Choroid plexus epithelial cell (primary cell): ENCODE data around the gene USP37.

ENCODE experiments used
- DNase-seq: peaks from one replicate; pipeline ENCODE4 v3.0.0-alpha.2; 2010; ENCODE audit warnings: low read depth
- H3K4me3 ChIP-seq: 2 replicates; pipeline ENCODE4 v1.5.1; 2011; ENCODE audit warnings: low read depth, mild to moderate bottlenecking, control low read depth, low read length, moderate library complexity
- CTCF ChIP-seq: conservative IDR thresholded peaks from 2 replicates; pipeline ENCODE4 v1.5.1; 2011; ENCODE audit warnings: low read depth, mild to moderate bottlenecking, control low read depth, inconsistent platforms, low read length, moderate library complexity

USP37 gene

GRCh38 chr2:218508299-218508698 is 59.9 kb downstream of the USP37 start:
- TF ChIP-seq CTCF: no peak
- no peak for DNase-seq
- H3K4me3 ChIP-seq: no peak overlapping the region

DNA sequence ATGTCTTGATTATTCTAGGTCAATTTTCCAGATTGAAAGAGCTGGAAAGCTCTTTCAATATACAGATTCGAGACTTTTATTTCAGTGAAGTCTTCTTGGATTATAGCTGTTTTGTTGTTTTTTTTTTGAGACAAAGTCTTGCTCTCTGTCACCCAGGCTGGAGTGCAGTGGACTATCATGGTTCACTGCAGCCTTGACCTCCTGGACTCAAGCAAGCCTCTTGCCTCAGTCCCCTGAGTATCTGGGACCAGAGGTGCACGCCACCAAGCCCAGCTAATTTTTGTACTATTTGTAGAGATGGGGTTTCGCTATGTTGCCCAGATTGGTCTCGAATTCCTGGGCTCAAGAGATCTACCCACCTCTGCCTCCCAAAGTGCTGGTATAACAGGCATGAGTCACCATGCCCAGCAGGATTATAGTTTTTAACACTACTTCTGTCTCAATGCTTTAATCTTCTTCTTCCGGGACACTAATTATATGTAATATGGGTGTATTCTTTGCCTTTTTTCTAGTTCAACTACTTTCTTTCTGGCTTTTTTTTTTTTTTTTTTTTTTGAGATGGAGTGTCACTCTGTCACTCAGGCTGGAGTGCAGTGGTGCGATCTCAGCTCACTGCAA is 62.3 kb downstream of the USP37 start:
- no peak for TF ChIP-seq CTCF
- H3K4me3 ChIP-seq: no peak overlapping the region
- no peak for DNase-seq

DNA sequence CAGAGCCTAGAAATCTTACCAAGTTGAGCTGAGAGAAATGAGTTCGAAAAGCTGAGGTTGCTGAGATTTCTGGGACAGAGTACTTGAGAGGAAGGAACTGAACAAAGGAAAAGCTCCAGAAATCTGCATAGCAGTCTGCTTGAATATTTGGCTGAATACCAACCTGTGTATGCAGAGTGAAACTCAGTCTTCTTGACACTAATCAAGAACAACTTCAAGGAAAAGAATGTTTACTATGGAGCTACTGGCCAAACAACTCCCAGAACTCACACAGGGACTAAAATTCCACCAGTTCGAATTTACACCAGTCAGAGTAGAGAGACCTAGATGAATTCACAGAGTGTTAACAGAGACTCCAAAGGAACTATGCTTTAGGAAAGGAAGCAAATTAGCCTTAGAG is 66.5 kb downstream of the USP37 start:
- DNase-seq: peak; percentile 78
- TF ChIP-seq CTCF: no peak
- no peak overlapping the region for H3K4me3 ChIP-seq

- H3K4me3 ChIP-seq: no peak overlapping the region
- no peak for TF ChIP-seq CTCF
- DNase-seq: no peak
These were observed 67.6 kb downstream of the USP37 start for GRCh38 chr2:218500501-218501060.

- TF ChIP-seq CTCF: no peak
- H3K4me3 ChIP-seq: no peak overlapping the region
- no peak for DNase-seq
These were observed 82.0 kb downstream of the USP37 start for GRCh38 chr2:218485986-218486667.

- H3K4me3 ChIP-seq: no peak overlapping the region
- no peak for TF ChIP-seq CTCF
- DNase-seq: peak; percentile 64
These were observed 85.5 kb downstream of the USP37 start for GRCh38 chr2:218482651-218483050.

DNA sequence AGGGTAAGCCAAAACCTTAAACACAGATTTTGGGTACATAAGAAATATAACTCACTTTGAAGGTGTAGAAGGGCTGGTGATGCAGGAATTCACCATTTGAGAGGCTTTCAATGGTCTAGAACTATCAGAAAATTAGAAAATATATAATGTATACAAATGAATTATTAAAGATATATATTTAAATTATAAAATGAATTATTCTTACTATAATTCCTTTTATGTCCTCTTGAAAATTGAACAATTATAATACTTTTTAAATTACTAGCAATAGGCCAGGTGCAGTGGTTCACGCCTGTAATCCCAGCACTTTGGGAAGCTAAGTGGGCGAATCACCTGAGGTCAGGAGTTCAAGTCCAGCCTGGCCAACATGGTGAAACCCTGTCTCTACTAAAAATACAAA is 88.6 kb downstream of the USP37 start:
- no peak overlapping the region for H3K4me3 ChIP-seq
- no peak for TF ChIP-seq CTCF
- no peak for DNase-seq
